ENCODE results near the gene PALLD. TPM values are rescaled to one million over a fixed set of nuclear protein-coding genes. Genes with fewer than 3 reads are reported as not detected.

PALLD gene
- total RNA-seq, 1 donor from 2014 or later, result 69.2 TPM

DNA sequence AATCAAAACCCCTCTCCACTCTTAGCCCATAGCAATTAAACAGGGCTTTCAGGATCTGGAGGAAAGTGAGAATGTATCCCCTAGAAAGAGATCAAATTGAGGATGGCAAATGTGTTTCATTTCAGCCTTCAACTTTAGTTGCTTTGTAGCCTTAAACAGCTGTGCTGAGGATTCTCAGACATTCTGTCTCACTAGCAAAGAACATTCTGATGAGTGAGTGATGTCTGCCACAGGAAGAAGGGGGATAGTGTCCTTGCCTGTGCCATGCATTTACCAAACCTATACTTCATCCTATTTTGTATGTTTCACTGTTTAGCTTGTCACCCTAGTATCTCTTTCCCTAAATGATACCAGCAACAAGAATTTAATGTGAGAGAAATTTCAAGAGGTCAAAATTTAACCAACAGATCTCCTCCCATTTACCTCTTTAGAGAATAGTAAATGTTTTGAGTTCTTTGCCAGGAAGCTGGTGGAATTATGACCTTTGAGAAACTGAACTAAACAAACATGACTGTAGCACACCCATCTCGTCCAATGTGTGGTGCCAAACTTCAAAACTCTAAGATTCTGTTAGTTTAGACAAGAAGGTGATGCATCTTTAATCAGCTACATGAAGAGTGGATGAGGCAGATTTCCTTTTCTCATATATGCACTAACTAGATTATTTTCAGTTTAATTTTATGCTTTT, 165.6 kb downstream of the PALLD start:
- FAIRE-seq, result peak; percentile 72
- no peaks in the 10 kb centered on the region for H3K36me3 ChIP-seq (ENCODE audit: control insufficient read depth, insufficient read depth, low read length)
- no peak for TF ChIP-seq CTCF (IDR thresholded peaks at IDR 0.05; ENCODE audit: insufficient read depth, low read length, severe bottlenecking)

DNA sequence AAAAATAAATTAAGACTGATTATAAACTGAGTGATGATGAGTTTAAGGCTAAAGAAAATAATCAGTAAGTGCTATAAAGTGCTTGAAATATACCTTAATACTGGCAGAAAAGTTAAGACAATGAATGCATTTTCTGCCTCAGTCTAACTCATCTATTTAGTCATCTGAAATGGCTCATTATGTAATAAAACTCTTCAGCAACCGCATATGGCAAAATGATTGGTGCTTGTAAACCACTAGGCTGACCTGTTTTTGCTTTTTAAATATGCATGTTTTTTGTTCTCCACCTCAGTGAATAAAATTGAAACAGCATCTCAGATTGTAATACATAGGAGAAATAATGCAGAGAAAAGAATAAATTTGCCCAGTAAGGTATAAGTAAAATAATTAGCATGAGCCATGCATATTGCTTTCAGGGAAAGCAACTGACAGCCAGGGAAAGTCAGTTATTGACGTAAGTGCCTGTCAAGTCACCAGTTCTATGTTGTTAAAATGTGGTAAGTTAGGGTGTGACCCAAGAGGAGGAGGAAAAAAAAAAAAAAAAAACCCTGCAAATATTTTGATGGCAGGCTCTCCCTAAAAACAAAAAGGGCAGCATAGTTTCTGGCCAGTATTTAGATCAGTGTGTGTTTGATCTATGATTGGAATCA, 167.5 kb downstream of the PALLD start:
- H3K4me3 ChIP-seq (ENCODE audit: low read depth, low read length), result no peak overlapping the region
- H3K36me3 ChIP-seq (ENCODE audit: control insufficient read depth, insufficient read depth, low read length), result no peaks in the 10 kb centered on the region
- no peak for FAIRE-seq
- DNase-seq (ENCODE audit: low read depth), result no peak
- H3K27me3 ChIP-seq (ENCODE audit: control insufficient read depth, insufficient read depth, low read length), result no peaks in the 10 kb centered on the region
- TF ChIP-seq CTCF (IDR thresholded peaks at IDR 0.05; ENCODE audit: insufficient read depth, low read length, severe bottlenecking), result no peak

More for the DNA sequence above, 165.6 kb downstream of the PALLD start:
- Histone ChIP-seq H3K4me3 (ENCODE audit: low read depth, low read length) (no peak overlapping the region), H3K27me3 (ENCODE audit: control insufficient read depth, insufficient read depth, low read length) (no peaks in the 10 kb centered on the region)
- no peak for DNase-seq (ENCODE audit: low read depth)

- TF ChIP-seq CTCF (IDR thresholded peaks at IDR 0.05; ENCODE audit: insufficient read depth, low read length, severe bottlenecking), result no peak
- Histone ChIP-seq H3K27me3 (ENCODE audit: control insufficient read depth, insufficient read depth, low read length) (no peaks in the 10 kb centered on the region), H3K4me3 (ENCODE audit: low read depth, low read length) (no peak overlapping the region), H3K36me3 (ENCODE audit: control insufficient read depth, insufficient read depth, low read length) (no peaks in the 10 kb centered on the region)
- DNase-seq (ENCODE audit: low read depth) (no peak), FAIRE-seq (no peak)
Measured at GRCh38 chr4:168666531-168666930, 169.7 kb downstream of the PALLD start.

- DNase-seq (ENCODE audit: low read depth) (no peak), FAIRE-seq (no peak)
- Histone ChIP-seq H3K4me3 (ENCODE audit: low read depth, low read length) (no peak overlapping the region), H3K27me3 (ENCODE audit: control insufficient read depth, insufficient read depth, low read length) (no peaks in the 10 kb centered on the region), H3K36me3 (ENCODE audit: control insufficient read depth, insufficient read depth, low read length) (no peaks in the 10 kb centered on the region)
- TF ChIP-seq CTCF (IDR thresholded peaks at IDR 0.05; ENCODE audit: insufficient read depth, low read length, severe bottlenecking), result no peak
Measured at GRCh38 chr4:168667376-168667775, 170.5 kb downstream of the PALLD start.

DNA sequence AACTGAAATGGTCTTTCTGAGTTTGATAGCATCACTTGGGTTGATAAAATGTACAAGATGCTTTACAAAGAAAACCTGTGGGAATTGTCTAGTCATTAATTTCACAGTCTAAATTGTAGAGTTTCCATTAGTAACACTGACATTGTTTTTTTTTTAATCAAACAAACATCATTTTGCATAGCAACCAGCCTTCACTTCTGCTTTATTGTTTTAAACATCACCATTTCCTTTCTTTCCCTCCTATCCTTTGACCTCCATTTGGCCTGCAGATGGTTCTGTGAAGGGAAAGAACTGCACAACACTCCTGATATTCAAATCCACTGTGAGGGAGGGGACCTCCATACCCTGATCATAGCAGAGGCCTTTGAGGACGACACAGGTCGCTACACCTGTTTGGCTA, 171.1 kb downstream of the PALLD start:
- Histone ChIP-seq H3K27me3 (ENCODE audit: control insufficient read depth, insufficient read depth, low read length) (no peaks in the 10 kb centered on the region), H3K36me3 (ENCODE audit: control insufficient read depth, insufficient read depth, low read length) (no peaks in the 10 kb centered on the region), H3K4me3 (ENCODE audit: low read depth, low read length) (no peak overlapping the region)
- TF ChIP-seq CTCF (IDR thresholded peaks at IDR 0.05; ENCODE audit: insufficient read depth, low read length, severe bottlenecking), result no peak
- FAIRE-seq (no peak), DNase-seq (ENCODE audit: low read depth) (no peak)
